CD1c-positive myeloid dendritic cell (primary cell): Measurements from ENCODE around the gene CXorf38.
A peak's percentile ranks its signal among the peaks of the same experiment; 100 is the strongest.
"Not testable (repeated sequence)": the region's sequence is repeated elsewhere in the genome, so short reads cannot be mapped to it uniquely, and the experiment has no call there.

Experiments
- DNase-seq: peaks from one replicate; pipeline ENCODE4 v3.0.0-alpha.2; 2016; ENCODE audit errors: extremely low spot score

The CXorf38 gene

GRCh38 chrX:40628506-40628905, 18.9 kb downstream of the CXorf38 start:
- no peak for DNase-seq

- DNase-seq: no peak
Observed at GRCh38 chrX:40625294-40625693, 22.1 kb downstream of the CXorf38 start.

GRCh38 chrX:40623665-40624064, 23.7 kb downstream of the CXorf38 start:
- no peak for DNase-seq

- DNase-seq: no peak
Observed at GRCh38 chrX:40623139-40623536, 24.2 kb downstream of the CXorf38 start, which contains the start of gene MPC1L. Gene MPC1L (plus strand): TSS chrX:40623428. CDS start chrX:40623566, 138 bp downstream.

GRCh38 chrX:40622479-40623138, 24.8 kb downstream of the CXorf38 start:
- DNase-seq: no peak

- no peak for DNase-seq
Observed at GRCh38 chrX:40617566-40617965, 29.8 kb downstream of the CXorf38 start.

GRCh38 chrX:40615976-40616375, 31.4 kb downstream of the CXorf38 start:
- no peak for DNase-seq

- no peak for DNase-seq
Observed at GRCh38 chrX:40612511-40612910, 34.9 kb downstream of the CXorf38 start.

GRCh38 chrX:40607381-40607780, 40.0 kb downstream of the CXorf38 start:
- no peak for DNase-seq

GRCh38 chrX:40603446-40603845, 43.9 kb downstream of the CXorf38 start:
- DNase-seq: no peak

GRCh38 chrX:40589616-40590321, 57.6 kb downstream of the CXorf38 start:
- DNase-seq: not testable (repeated sequence)

- DNase-seq: not testable (repeated sequence)
Observed at GRCh38 chrX:40587623-40588022, 59.7 kb downstream of the CXorf38 start.

- DNase-seq: peak; percentile 66
Observed at GRCh38 chrX:40582811-40583210, 64.5 kb downstream of the CXorf38 start.

- DNase-seq: not testable (repeated sequence)
Observed at GRCh38 chrX:40582178-40582577, 65.2 kb downstream of the CXorf38 start.

GRCh38 chrX:40581336-40581920, 65.9 kb downstream of the CXorf38 start:
- DNase-seq: peak; percentile 69

GRCh38 chrX:40580537-40581335, 66.6 kb downstream of the CXorf38 start, which contains the start of gene ATP6AP2:
Gene ATP6AP2 (plus strand): TSS chrX:40580970. CDS start chrX:40581066, 96 bp downstream.
- DNase-seq: peak; percentile 95

- no peak for DNase-seq
Observed at GRCh38 chrX:40579900-40580536, 67.3 kb downstream of the CXorf38 start.

- peak; percentile 79 for DNase-seq
Observed at GRCh38 chrX:40579141-40579540, 68.2 kb downstream of the CXorf38 start.

- peak; percentile 39 for DNase-seq
Observed at GRCh38 chrX:40578039-40578695, 69.2 kb downstream of the CXorf38 start.
